Osteocyte (in vitro differentiated cells): ENCODE results near the gene IL12RB1. TPM values are rescaled to one million over a fixed set of nuclear protein-coding genes. Genes with fewer than 3 reads are reported as not detected.

ENCODE experiments used
- DNase-seq: peaks from one replicate; pipeline ENCODE4 v3.0.0; 2021; ENCODE audit warnings: mixed read lengths; ENCODE audit not compliant: unreplicated experiment; ENCODE audit errors: extremely low spot score
- H3K27ac Mint-ChIP-seq: one replicate; pipeline ENCODE4 v1.8.0; 2021; ENCODE audit warnings: mild to moderate bottlenecking, mixed read lengths; ENCODE audit not compliant: unreplicated experiment
- H3K27me3 Mint-ChIP-seq: one replicate; pipeline ENCODE4 v1.8.0; 2021; ENCODE audit warnings: mixed read lengths; ENCODE audit not compliant: unreplicated experiment
- H3K36me3 Mint-ChIP-seq: one replicate; pipeline ENCODE4 v1.8.0; 2021; ENCODE audit warnings: mixed read lengths; ENCODE audit not compliant: unreplicated experiment
- H3K4me1 Mint-ChIP-seq: one replicate; pipeline ENCODE4 v1.8.0; 2021; ENCODE audit warnings: mixed read lengths; ENCODE audit not compliant: unreplicated experiment
- H3K4me3 Mint-ChIP-seq: one replicate; pipeline ENCODE4 v1.8.0; 2021; ENCODE audit warnings: mild to moderate bottlenecking, moderate library complexity, mixed read lengths; ENCODE audit not compliant: unreplicated experiment
- H3K9me3 Mint-ChIP-seq: one replicate; pipeline ENCODE4 v1.8.0; 2021; ENCODE audit warnings: mixed read lengths; ENCODE audit not compliant: unreplicated experiment
- total RNA-seq: library from RNA; stranded (reverse); gene quantifications from 2 replicates; pipeline ENCODE4 v1.2.1, GENCODE V29; 2021
- TF ChIP-seq, protein P1 (sequence below): fragments of 200-600 bp; sonication (generic); IDR thresholded peaks from 2 replicates; pipeline ENCODE4 v1.5.0; 2021; ENCODE audit warnings: antibody characterized with exemption, mild to moderate bottlenecking, moderate library complexity

The IL12RB1 gene
- total RNA-seq, 1 donor from 2014 or later: 0.51 TPM

DNA sequence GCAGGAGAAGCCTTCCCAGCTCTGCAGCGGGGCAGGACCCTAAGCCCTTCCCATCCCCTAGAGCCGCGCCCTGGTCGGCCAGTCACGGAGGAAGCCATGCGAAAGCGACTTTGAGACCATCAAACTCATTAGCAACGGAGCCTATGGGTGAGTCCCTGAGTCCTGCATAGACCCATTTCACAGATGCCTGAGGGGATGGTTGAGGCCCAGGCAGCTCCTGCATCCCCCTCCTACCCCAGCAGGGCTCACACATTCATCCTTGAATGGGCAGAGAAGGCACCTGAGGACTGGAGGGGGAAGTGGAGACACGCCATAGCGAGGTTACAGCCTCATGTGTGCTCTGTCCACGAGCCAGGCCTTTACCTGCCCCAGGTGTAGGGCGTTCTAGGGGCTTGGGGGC, 42.1 kb upstream of the IL12RB1 start:
- Mint-ChIP-seq H3K9me3 (no peaks in the 10 kb centered on the region), H3K4me3 (no peak overlapping the region), H3K27ac (no peak overlapping the region), H3K27me3 (no peaks in the 10 kb centered on the region), H3K36me3 (peaks cover 6% of the 10 kb centered on the region), H3K4me1 (no peaks in the 10 kb centered on the region)
- no peak for DNase-seq
- TF ChIP-seq, protein P1, sequence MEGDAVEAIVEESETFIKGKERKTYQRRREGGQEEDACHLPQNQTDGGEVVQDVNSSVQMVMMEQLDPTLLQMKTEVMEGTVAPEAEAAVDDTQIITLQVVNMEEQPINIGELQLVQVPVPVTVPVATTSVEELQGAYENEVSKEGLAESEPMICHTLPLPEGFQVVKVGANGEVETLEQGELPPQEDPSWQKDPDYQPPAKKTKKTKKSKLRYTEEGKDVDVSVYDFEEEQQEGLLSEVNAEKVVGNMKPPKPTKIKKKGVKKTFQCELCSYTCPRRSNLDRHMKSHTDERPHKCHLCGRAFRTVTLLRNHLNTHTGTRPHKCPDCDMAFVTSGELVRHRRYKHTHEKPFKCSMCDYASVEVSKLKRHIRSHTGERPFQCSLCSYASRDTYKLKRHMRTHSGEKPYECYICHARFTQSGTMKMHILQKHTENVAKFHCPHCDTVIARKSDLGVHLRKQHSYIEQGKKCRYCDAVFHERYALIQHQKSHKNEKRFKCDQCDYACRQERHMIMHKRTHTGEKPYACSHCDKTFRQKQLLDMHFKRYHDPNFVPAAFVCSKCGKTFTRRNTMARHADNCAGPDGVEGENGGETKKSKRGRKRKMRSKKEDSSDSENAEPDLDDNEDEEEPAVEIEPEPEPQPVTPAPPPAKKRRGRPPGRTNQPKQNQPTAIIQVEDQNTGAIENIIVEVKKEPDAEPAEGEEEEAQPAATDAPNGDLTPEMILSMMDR: no peak

DNA sequence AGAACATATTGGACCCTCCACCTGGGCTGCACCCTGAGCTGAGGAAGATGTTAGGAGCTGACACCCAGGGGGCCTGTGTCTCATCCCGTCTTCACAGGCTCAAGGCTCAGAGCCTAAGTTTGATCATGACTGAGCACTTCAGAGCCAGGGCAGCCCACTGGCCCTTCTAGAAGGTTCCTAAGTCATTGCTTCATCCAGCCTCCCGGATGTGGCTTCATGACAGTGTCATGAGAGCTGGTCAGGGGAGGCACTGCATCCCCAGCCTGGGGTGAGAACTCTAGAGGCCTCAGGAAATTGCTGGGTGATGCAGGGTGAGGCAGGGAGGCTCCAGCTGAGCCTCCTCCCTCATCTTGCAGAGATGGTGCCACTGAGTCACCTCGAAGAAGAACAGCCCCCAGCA, 41.3 kb upstream of the IL12RB1 start:
- DNase-seq: no peak
- Mint-ChIP-seq H3K36me3 (peaks cover 10% of the 10 kb centered on the region), H3K4me3 (no peak overlapping the region), H3K27ac (no peak overlapping the region), H3K4me1 (no peaks in the 10 kb centered on the region), H3K9me3 (no peaks in the 10 kb centered on the region), H3K27me3 (no peaks in the 10 kb centered on the region)
- TF ChIP-seq, protein P1: no peak

DNA sequence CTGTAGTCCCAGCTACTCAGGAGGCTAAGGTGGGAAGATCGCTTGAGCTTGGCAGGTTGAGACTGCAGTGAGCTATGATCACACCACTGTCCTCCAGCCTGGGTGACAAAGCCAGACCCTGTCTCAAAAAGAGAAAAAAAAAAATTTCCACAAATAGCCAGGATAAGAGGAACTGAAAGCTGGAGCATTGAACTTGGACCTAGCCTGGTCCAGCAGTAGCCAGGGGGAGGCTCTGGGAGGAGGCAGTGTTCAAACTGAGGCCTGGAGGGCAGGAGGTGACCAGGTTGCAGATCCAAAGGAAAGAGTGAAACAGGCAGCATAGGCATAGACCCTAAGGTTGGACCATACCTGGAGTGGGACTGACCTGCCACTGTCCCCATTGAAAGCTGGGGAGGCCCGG, 39.4 kb upstream of the IL12RB1 start:
- no peak overlapping the region for H3K27ac Mint-ChIP-seq
- TF ChIP-seq, protein P1: no peak
- H3K4me3 Mint-ChIP-seq: no peak overlapping the region
- peaks cover 6% of the 10 kb centered on the region for H3K36me3 Mint-ChIP-seq
- H3K4me1 Mint-ChIP-seq: no peaks in the 10 kb centered on the region
- DNase-seq: no peak
- H3K9me3 Mint-ChIP-seq: no peaks in the 10 kb centered on the region
- no peaks in the 10 kb centered on the region for H3K27me3 Mint-ChIP-seq

DNA sequence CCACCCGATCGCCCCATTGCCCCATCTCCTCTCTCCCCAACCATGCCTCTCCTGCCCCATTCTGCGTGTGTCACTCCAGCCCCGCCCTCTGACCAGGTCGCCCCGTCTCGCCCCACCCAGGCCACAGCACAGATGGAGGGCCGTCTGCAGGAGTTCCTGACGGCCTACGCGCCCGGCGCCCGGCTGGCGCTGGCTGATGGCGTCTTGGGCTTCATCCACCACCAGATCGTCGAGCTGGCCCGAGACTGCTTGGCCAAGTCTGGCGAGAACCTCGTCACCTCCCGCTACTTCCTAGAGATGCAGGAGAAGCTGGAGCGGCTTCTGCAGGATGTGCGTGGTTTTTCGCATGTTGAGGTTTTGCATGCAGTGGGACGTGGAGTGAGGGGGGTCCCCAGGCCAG, 37.1 kb upstream of the IL12RB1 start:
- no peaks in the 10 kb centered on the region for H3K27me3 Mint-ChIP-seq
- peaks cover 6% of the 10 kb centered on the region for H3K36me3 Mint-ChIP-seq
- peaks cover 4% of the 10 kb centered on the region for H3K4me1 Mint-ChIP-seq
- H3K4me3 Mint-ChIP-seq: no peak overlapping the region
- no peaks in the 10 kb centered on the region for H3K9me3 Mint-ChIP-seq
- TF ChIP-seq, protein P1: no peak
- no peak overlapping the region for H3K27ac Mint-ChIP-seq
- DNase-seq: no peak

DNA sequence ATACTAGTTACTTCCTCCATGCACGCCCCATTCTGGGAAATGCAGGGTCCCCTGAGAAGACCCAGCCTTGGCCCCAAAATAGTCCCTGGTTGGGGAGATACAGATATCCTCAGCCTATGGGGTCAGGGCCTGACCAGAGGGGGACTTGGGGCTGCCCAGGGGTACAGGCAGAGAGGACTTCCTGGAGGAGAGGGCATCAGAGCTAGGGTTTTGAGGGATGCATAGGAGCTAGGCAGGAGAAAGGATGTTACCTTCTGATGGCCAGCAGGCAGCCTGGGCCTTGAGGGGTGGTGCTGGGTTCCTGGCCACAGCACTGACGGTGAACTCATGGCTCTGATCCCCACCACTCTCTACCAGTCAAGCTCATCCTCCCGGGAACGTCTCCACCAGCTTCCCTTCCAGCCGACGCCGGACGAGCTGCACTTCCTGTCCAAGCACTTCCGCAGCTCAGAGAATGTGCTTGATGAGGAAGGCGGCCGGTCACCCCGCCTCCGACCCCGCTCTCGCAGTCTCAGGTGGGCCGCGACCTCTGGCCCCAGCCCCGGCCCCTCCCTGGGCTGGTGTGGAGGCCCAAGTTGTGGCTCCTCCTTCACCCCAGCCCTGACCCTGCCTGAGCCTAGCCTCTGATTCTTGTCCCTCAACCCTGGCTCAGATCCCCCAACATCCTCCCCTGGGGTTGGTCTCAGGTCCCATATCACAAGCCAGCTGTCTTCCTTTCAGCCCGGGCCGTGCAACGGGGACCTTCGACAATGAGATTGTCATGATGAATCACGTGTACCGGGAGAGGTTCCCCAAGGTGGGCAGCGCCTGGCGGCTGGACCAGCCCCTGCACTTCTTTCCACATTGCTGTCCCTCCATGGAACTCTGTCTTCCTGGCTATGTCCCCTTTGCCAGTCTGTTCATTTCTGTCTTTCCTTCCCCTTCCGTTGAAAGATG, 36.4 kb upstream of the IL12RB1 start:
- TF ChIP-seq, protein P1: no peak
- Mint-ChIP-seq H3K36me3 (peaks cover 6% of the 10 kb centered on the region), H3K9me3 (no peaks in the 10 kb centered on the region), H3K4me1 (peaks cover 9% of the 10 kb centered on the region), H3K4me3 (no peak overlapping the region), H3K27ac (no peak overlapping the region), H3K27me3 (no peaks in the 10 kb centered on the region)
- DNase-seq: no peak
